ENCODE data around the gene MACROD2.
"Not testable (repeated sequence)": the region's sequence is repeated elsewhere in the genome, so short reads cannot be mapped to it uniquely, and the experiment has no call there.

Gene MACROD2

GRCh38 chr20:14223806-14224205 is 228.5 kb downstream of the MACROD2 start:
- Histone ChIP-seq H3K27me3 (ENCODE audit: control insufficient read depth, insufficient read depth, low read length) (no peaks in the 10 kb centered on the region), H3K4me1 (ENCODE audit: control insufficient read depth, insufficient read depth, low read length) (peaks cover 16% of the 10 kb centered on the region), H3K36me3 (ENCODE audit: control insufficient read depth, insufficient read depth, low read length) (no peaks in the 10 kb centered on the region), H3K9me3 (ENCODE audit: control insufficient read depth, insufficient read depth, low read length) (no peaks in the 10 kb centered on the region), H3K9ac (ENCODE audit: low read depth, low read length) (no peak overlapping the region), H3K4me3 (ENCODE audit: low read depth, low read length) (no peak overlapping the region)

GRCh38 chr20:14226051-14227049 is 231.0 kb downstream of the MACROD2 start:
- not testable (repeated sequence) for H3K4me3 ChIP-seq (ENCODE audit: low read depth, low read length); H3K9ac ChIP-seq (ENCODE audit: low read depth, low read length); H3K27me3 ChIP-seq (ENCODE audit: control insufficient read depth, insufficient read depth, low read length); H3K36me3 ChIP-seq (ENCODE audit: control insufficient read depth, insufficient read depth, low read length); H3K9me3 ChIP-seq (ENCODE audit: control insufficient read depth, insufficient read depth, low read length); H3K4me1 ChIP-seq (ENCODE audit: control insufficient read depth, insufficient read depth, low read length)

- no peaks in the 10 kb centered on the region for H3K36me3 ChIP-seq (ENCODE audit: control insufficient read depth, insufficient read depth, low read length)
- no peaks in the 10 kb centered on the region for H3K4me1 ChIP-seq (ENCODE audit: control insufficient read depth, insufficient read depth, low read length)
- H3K9ac ChIP-seq (ENCODE audit: low read depth, low read length): no peak overlapping the region
- H3K4me3 ChIP-seq (ENCODE audit: low read depth, low read length): no peak overlapping the region
- H3K9me3 ChIP-seq (ENCODE audit: control insufficient read depth, insufficient read depth, low read length): no peaks in the 10 kb centered on the region
- H3K27me3 ChIP-seq (ENCODE audit: control insufficient read depth, insufficient read depth, low read length): no peaks in the 10 kb centered on the region
These were observed 237.3 kb downstream of the MACROD2 start for GRCh38 chr20:14232650-14233049.

GRCh38 chr20:14234666-14235295 is 239.5 kb downstream of the MACROD2 start:
- H3K36me3 ChIP-seq (ENCODE audit: control insufficient read depth, insufficient read depth, low read length): no peaks in the 10 kb centered on the region
- H3K9me3 ChIP-seq (ENCODE audit: control insufficient read depth, insufficient read depth, low read length): no peaks in the 10 kb centered on the region
- no peaks in the 10 kb centered on the region for H3K27me3 ChIP-seq (ENCODE audit: control insufficient read depth, insufficient read depth, low read length)
- no peaks in the 10 kb centered on the region for H3K4me1 ChIP-seq (ENCODE audit: control insufficient read depth, insufficient read depth, low read length)
- H3K4me3 ChIP-seq (ENCODE audit: low read depth, low read length): no peak overlapping the region
- no peak overlapping the region for H3K9ac ChIP-seq (ENCODE audit: low read depth, low read length)

GRCh38 chr20:14235355-14235754 is 240.0 kb downstream of the MACROD2 start:
- H3K36me3 ChIP-seq (ENCODE audit: control insufficient read depth, insufficient read depth, low read length): no peaks in the 10 kb centered on the region
- no peaks in the 10 kb centered on the region for H3K27me3 ChIP-seq (ENCODE audit: control insufficient read depth, insufficient read depth, low read length)
- no peaks in the 10 kb centered on the region for H3K4me1 ChIP-seq (ENCODE audit: control insufficient read depth, insufficient read depth, low read length)
- H3K9ac ChIP-seq (ENCODE audit: low read depth, low read length): no peak overlapping the region
- H3K4me3 ChIP-seq (ENCODE audit: low read depth, low read length): no peak overlapping the region
- no peaks in the 10 kb centered on the region for H3K9me3 ChIP-seq (ENCODE audit: control insufficient read depth, insufficient read depth, low read length)

GRCh38 chr20:14245368-14245970 is 250.2 kb downstream of the MACROD2 start:
- no peaks in the 10 kb centered on the region for H3K27me3 ChIP-seq (ENCODE audit: control insufficient read depth, insufficient read depth, low read length)
- H3K36me3 ChIP-seq (ENCODE audit: control insufficient read depth, insufficient read depth, low read length): no peaks in the 10 kb centered on the region
- no peak overlapping the region for H3K4me3 ChIP-seq (ENCODE audit: low read depth, low read length)
- H3K9ac ChIP-seq (ENCODE audit: low read depth, low read length): no peak overlapping the region
- no peaks in the 10 kb centered on the region for H3K9me3 ChIP-seq (ENCODE audit: control insufficient read depth, insufficient read depth, low read length)
- no peaks in the 10 kb centered on the region for H3K4me1 ChIP-seq (ENCODE audit: control insufficient read depth, insufficient read depth, low read length)

GRCh38 chr20:14259689-14260088 is 264.4 kb downstream of the MACROD2 start:
- Histone ChIP-seq H3K9ac (ENCODE audit: low read depth, low read length) (no peak overlapping the region), H3K27me3 (ENCODE audit: control insufficient read depth, insufficient read depth, low read length) (no peaks in the 10 kb centered on the region), H3K36me3 (ENCODE audit: control insufficient read depth, insufficient read depth, low read length) (no peaks in the 10 kb centered on the region), H3K9me3 (ENCODE audit: control insufficient read depth, insufficient read depth, low read length) (no peaks in the 10 kb centered on the region), H3K4me1 (ENCODE audit: control insufficient read depth, insufficient read depth, low read length) (no peaks in the 10 kb centered on the region), H3K4me3 (ENCODE audit: low read depth, low read length) (no peak overlapping the region)

GRCh38 chr20:14260367-14260766 is 265.1 kb downstream of the MACROD2 start:
- Histone ChIP-seq H3K9me3 (ENCODE audit: control insufficient read depth, insufficient read depth, low read length) (no peaks in the 10 kb centered on the region), H3K27me3 (ENCODE audit: control insufficient read depth, insufficient read depth, low read length) (no peaks in the 10 kb centered on the region), H3K36me3 (ENCODE audit: control insufficient read depth, insufficient read depth, low read length) (no peaks in the 10 kb centered on the region), H3K4me3 (ENCODE audit: low read depth, low read length) (no peak overlapping the region), H3K9ac (ENCODE audit: low read depth, low read length) (no peak overlapping the region), H3K4me1 (ENCODE audit: control insufficient read depth, insufficient read depth, low read length) (no peaks in the 10 kb centered on the region)

GRCh38 chr20:14264869-14265268 is 269.6 kb downstream of the MACROD2 start:
- no peaks in the 10 kb centered on the region for H3K4me1 ChIP-seq (ENCODE audit: control insufficient read depth, insufficient read depth, low read length)
- H3K27me3 ChIP-seq (ENCODE audit: control insufficient read depth, insufficient read depth, low read length): no peaks in the 10 kb centered on the region
- H3K4me3 ChIP-seq (ENCODE audit: low read depth, low read length): no peak overlapping the region
- no peaks in the 10 kb centered on the region for H3K36me3 ChIP-seq (ENCODE audit: control insufficient read depth, insufficient read depth, low read length)
- H3K9ac ChIP-seq (ENCODE audit: low read depth, low read length): no peak overlapping the region
- no peaks in the 10 kb centered on the region for H3K9me3 ChIP-seq (ENCODE audit: control insufficient read depth, insufficient read depth, low read length)

GRCh38 chr20:14266246-14266645 is 270.9 kb downstream of the MACROD2 start:
- H3K36me3 ChIP-seq (ENCODE audit: control insufficient read depth, insufficient read depth, low read length): no peaks in the 10 kb centered on the region
- no peaks in the 10 kb centered on the region for H3K27me3 ChIP-seq (ENCODE audit: control insufficient read depth, insufficient read depth, low read length)
- H3K4me1 ChIP-seq (ENCODE audit: control insufficient read depth, insufficient read depth, low read length): no peaks in the 10 kb centered on the region
- H3K9me3 ChIP-seq (ENCODE audit: control insufficient read depth, insufficient read depth, low read length): no peaks in the 10 kb centered on the region
- no peak overlapping the region for H3K9ac ChIP-seq (ENCODE audit: low read depth, low read length)
- H3K4me3 ChIP-seq (ENCODE audit: low read depth, low read length): no peak overlapping the region

- not testable (repeated sequence) for H3K36me3 ChIP-seq (ENCODE audit: control insufficient read depth, insufficient read depth, low read length); H3K9ac ChIP-seq (ENCODE audit: low read depth, low read length); H3K27me3 ChIP-seq (ENCODE audit: control insufficient read depth, insufficient read depth, low read length); H3K9me3 ChIP-seq (ENCODE audit: control insufficient read depth, insufficient read depth, low read length); H3K4me3 ChIP-seq (ENCODE audit: low read depth, low read length); H3K4me1 ChIP-seq (ENCODE audit: control insufficient read depth, insufficient read depth, low read length)
These were observed 275.4 kb downstream of the MACROD2 start for GRCh38 chr20:14270751-14271150.

Measured in iPS-15b (cell line).